H1 (cell line): Measurements from ENCODE around the gene PEX26. TPM values are rescaled to one million over a fixed set of nuclear protein-coding genes. Genes with fewer than 3 reads are reported as not detected.

Experiments used
- CTCF ChIA-PET: fragments of 300-600 bp; sonication (Branson Sonifier 250); formaldehyde crosslinking; loops from one replicate; lab custom pipeline; 2021; ENCODE audit not compliant: partially characterized antibody; lab: Charles Lee
- POLR2A ChIA-PET: fragments of 300-600 bp; sonication (Branson Sonifier 250); formaldehyde crosslinking; loops from one replicate; lab custom pipeline; 2021; ENCODE audit warnings: inconsistent platforms; ENCODE audit not compliant: partially characterized antibody; lab: Charles Lee
- DNase-seq, 2 experiments: peaks; one replicate each; pipeline versions ENCODE4 v3.0.0 to v3.0.0-alpha.2; 2010 to 2022; ENCODE audit warnings: low spot score in 2 of 2, low read depth in 1 of 2, mixed read lengths in 1 of 2
- FAIRE-seq: peaks from 2 replicates; lab custom pipeline; 2011; peaks lifted over from hg19 to GRCh38; lab: Jason Lieb, UNC
- H2AFZ ChIP-seq: 2 replicates; pipeline ENCODE4 v1.8.1; 2012; ENCODE audit warnings: low read length, inconsistent platforms
- H2AK5ac ChIP-seq: 2 replicates; pipeline ENCODE4 v1.6.1; 2013; ENCODE audit warnings: low read depth, low read length
- H2BK120ac ChIP-seq: replicated peaks from 2 replicates; pipeline ENCODE3; 2013; ENCODE audit warnings: low read depth, low read length, inconsistent platforms
- H2BK12ac ChIP-seq: 2 replicates; pipeline ENCODE4 v1.6.1; 2013; ENCODE audit warnings: low read depth, low read length
- H2BK15ac ChIP-seq: 2 replicates; pipeline ENCODE4 v1.6.1; 2013; ENCODE audit warnings: low read length
- H2BK20ac ChIP-seq: 2 replicates; pipeline ENCODE4 v1.6.1; 2013; ENCODE audit warnings: low read length
- H2BK5ac ChIP-seq: 2 replicates; pipeline ENCODE4 v1.6.1; 2013; ENCODE audit warnings: low read depth, low read length
- H3K14ac ChIP-seq: 2 replicates; pipeline ENCODE4 v1.6.1; 2013; ENCODE audit warnings: inconsistent platforms; ENCODE audit not compliant: insufficient read length
- H3K18ac ChIP-seq: 2 replicates; pipeline ENCODE4 v1.6.1; 2013; ENCODE audit warnings: low read length; ENCODE audit errors: extremely low read depth
- H3K23ac ChIP-seq: 2 replicates; pipeline ENCODE4 v1.6.1; 2013; ENCODE audit warnings: inconsistent platforms; ENCODE audit not compliant: insufficient read length
- H3K23me2 ChIP-seq: 2 replicates; pipeline ENCODE4 v1.6.1; 2013; ENCODE audit warnings: low read depth, low read length
- H3K27ac ChIP-seq: 2 replicates; pipeline ENCODE4 v1.6.1; 2011; ENCODE audit warnings: low read depth, low read length, inconsistent platforms
- H3K27me3 ChIP-seq, 4 experiments: replicated peaks in 1 of 4; 1 replicate in 1 of 4; 2 replicates in 3 of 4; pipeline versions ENCODE4 v1.6.1 to v1.8.1; 2011 to 2013; ENCODE audit warnings: low read length in 3 of 4, mild to moderate bottlenecking in 3 of 4, inconsistent platforms in 2 of 4, mixed read lengths in 2 of 4, moderate library complexity in 1 of 4; ENCODE audit not compliant: control insufficient read depth in 3 of 4, insufficient read depth in 3 of 4; ENCODE audit errors: extremely low read depth in 1 of 4
- H3K36me3 ChIP-seq, 4 experiments: 2 replicates each; pipeline versions ENCODE4 v1.6.1 to v1.8.1; 2011 to 2013; ENCODE audit warnings: mild to moderate bottlenecking in 4 of 4, low read length in 3 of 4, moderate library complexity in 2 of 4, control low read depth in 1 of 4, inconsistent platforms in 1 of 4; ENCODE audit not compliant: insufficient read depth in 4 of 4, control insufficient read depth in 2 of 4
- H3K4ac ChIP-seq: replicated peaks from 2 replicates; pipeline ENCODE3; 2013; ENCODE audit warnings: low read length, low read depth, mixed read lengths, inconsistent platforms; ENCODE audit not compliant: insufficient read length
- H3K4me1 ChIP-seq, 4 experiments: replicated peaks in 1 of 4; 1 replicate in 1 of 4; 2 replicates in 3 of 4; pipeline versions ENCODE4 v1.6.1 to v1.8.1; 2011 to 2013; ENCODE audit warnings: low read length in 3 of 4, inconsistent platforms in 2 of 4, mixed read lengths in 1 of 4; ENCODE audit not compliant: insufficient read depth in 4 of 4, control insufficient read depth in 3 of 4
- H3K4me2 ChIP-seq, 2 experiments: 2 replicates each; pipeline versions ENCODE4 v1.6.1 to v1.8.1; 2011 to 2013; ENCODE audit warnings: low read depth in 2 of 2, low read length in 2 of 2, control low read depth in 1 of 2, inconsistent platforms in 1 of 2, mild to moderate bottlenecking in 1 of 2; ENCODE audit not compliant: insufficient read depth in 1 of 2
- H3K4me3 ChIP-seq, 4 experiments: fragments of 200-600, 300-600 bp in 1 of 4; sonication (generic), shearing (Covaris generic), sonication (Bioruptor Twin) in 1 of 4; 2 replicates each; pipeline versions ENCODE4 v1.5.1 to v1.8.1; 2011 to 2016; ENCODE audit warnings: low read length in 4 of 4, low read depth in 3 of 4, control low read depth in 2 of 4, inconsistent platforms in 2 of 4, mild to moderate bottlenecking in 2 of 4, mixed read lengths in 1 of 4, moderate library complexity in 1 of 4; ENCODE audit not compliant: insufficient read depth in 2 of 4; ENCODE audit errors: extremely low read depth in 1 of 4
- H3K56ac ChIP-seq: replicated peaks from 2 replicates; pipeline ENCODE3; 2013; ENCODE audit warnings: low read depth, mild to moderate bottlenecking, mixed read lengths, low read length, inconsistent platforms; ENCODE audit not compliant: insufficient read length
- H3K79me1 ChIP-seq: 2 replicates; pipeline ENCODE4 v1.6.1; 2013; ENCODE audit warnings: low read depth, low read length, control low read depth
- H3K79me2 ChIP-seq, 2 experiments: 2 replicates each; pipeline versions ENCODE4 v1.6.1 to v1.8.1; 2012 to 2013; ENCODE audit warnings: low read length in 2 of 2, mild to moderate bottlenecking in 2 of 2, inconsistent platforms in 1 of 2; ENCODE audit not compliant: insufficient read depth in 2 of 2, control insufficient read depth in 1 of 2
- H3K9ac ChIP-seq, 4 experiments: replicated peaks in 1 of 4; 1 replicate in 1 of 4; 2 replicates in 3 of 4; pipeline versions ENCODE4 v1.6.1 to v1.8.1; 2011 to 2013; ENCODE audit warnings: low read depth in 3 of 4, low read length in 3 of 4, control low read depth in 2 of 4, mild to moderate bottlenecking in 2 of 4, moderate library complexity in 2 of 4, inconsistent platforms in 1 of 4; ENCODE audit errors: extremely low read depth in 1 of 4
- H3K9me3 ChIP-seq, 2 experiments: 2 replicates each; pipeline versions ENCODE4 v1.6.1 to v1.8.1; 2012 to 2013; ENCODE audit warnings: mild to moderate bottlenecking in 2 of 2, moderate library complexity in 2 of 2, control low read depth in 1 of 2, inconsistent platforms in 1 of 2, low read depth in 1 of 2, low read length in 1 of 2, mixed read lengths in 1 of 2; ENCODE audit not compliant: insufficient read depth in 2 of 2
- H4K20me1 ChIP-seq, 2 experiments: replicated peaks in 1 of 2; 2 replicates each; pipeline versions ENCODE3 to v1.8.1; 2011 to 2013; ENCODE audit warnings: inconsistent platforms in 2 of 2, low read length in 2 of 2, mild to moderate bottlenecking in 1 of 2; ENCODE audit not compliant: insufficient read depth in 2 of 2, control insufficient read depth in 1 of 2
- H4K5ac ChIP-seq: 2 replicates; pipeline ENCODE4 v1.6.1; 2013; ENCODE audit warnings: low read length, low read depth, mixed read lengths, inconsistent platforms; ENCODE audit not compliant: insufficient read length
- H4K8ac ChIP-seq: 2 replicates; pipeline ENCODE4 v1.8.0; 2013; ENCODE audit warnings: mild to moderate bottlenecking, moderate library complexity, low read length, inconsistent platforms; ENCODE audit not compliant: insufficient read depth; ENCODE audit errors: extremely low read depth
- H4K91ac ChIP-seq: replicated peaks from 2 replicates; pipeline ENCODE3; 2013; ENCODE audit warnings: low read length, mixed read lengths, inconsistent platforms; ENCODE audit not compliant: insufficient read length
- BACH1 ChIP-seq: IDR thresholded peaks from 2 replicates; pipeline ENCODE4 v1.6.1; 2012; ENCODE audit warnings: low read length, improper control_type of control experiment
- BCL11A ChIP-seq, 2 experiments: IDR thresholded peaks; one replicate each; pipeline ENCODE4 v1.6.1; 2011; ENCODE audit warnings: low read depth in 2 of 2, low read length in 2 of 2, mild to moderate bottlenecking in 2 of 2
- CEBPB ChIP-seq: IDR thresholded peaks from 2 replicates; pipeline ENCODE4 v1.6.1; 2012; ENCODE audit warnings: low read depth, low read length
- CHD2 ChIP-seq: IDR thresholded peaks from 2 replicates; pipeline ENCODE4 v1.6.1; 2012; ENCODE audit warnings: low read length, improper control_type of control experiment
- CTBP2 ChIP-seq: IDR thresholded peaks from 2 replicates; pipeline ENCODE4 v1.7.0; 2011; ENCODE audit warnings: borderline replicate concordance, mild to moderate bottlenecking, moderate library complexity, mixed read lengths, low read length; ENCODE audit not compliant: insufficient read depth, insufficient read length
- JUND ChIP-seq: IDR thresholded peaks from 2 replicates; pipeline ENCODE4 v1.6.1; 2011; ENCODE audit warnings: mild to moderate bottlenecking, improper control_type of control experiment, low read length
- POLR2AphosphoS5 ChIP-seq: IDR thresholded peaks from 2 replicates; pipeline ENCODE4 v1.6.1; 2011; ENCODE audit warnings: low read depth, low read length
- RNF2 ChIP-seq: fragments of 200-900, 300-1000 bp; sonication (generic); IDR thresholded peaks from 2 replicates; pipeline ENCODE4 v1.7.1; 2016; ENCODE audit warnings: borderline replicate concordance, low read depth, mild to moderate bottlenecking, antibody characterized with exemption, low read length; ENCODE audit not compliant: poor library complexity, severe bottlenecking; ENCODE audit errors: missing control alignments
- SIN3A ChIP-seq, 2 experiments: IDR thresholded peaks in 1 of 2; conservative IDR thresholded peaks in 1 of 2; 2 replicates each; pipeline ENCODE4 v1.6.1; 2011 to 2012; ENCODE audit warnings: low read length in 2 of 2, improper control_type of control experiment in 1 of 2, low read depth in 1 of 2, mild to moderate bottlenecking in 1 of 2
- SP1 ChIP-seq: IDR thresholded peaks from 2 replicates; pipeline ENCODE4 v1.6.1; 2011; ENCODE audit warnings: low read depth, low read length
- SP4 ChIP-seq: IDR thresholded peaks from 2 replicates; pipeline ENCODE4 v1.6.1; 2012; ENCODE audit warnings: low read length, inconsistent platforms
- SRF ChIP-seq: IDR thresholded peaks from 2 replicates; pipeline ENCODE4 v1.6.1; 2011; ENCODE audit warnings: mild to moderate bottlenecking, low read depth, low read length, moderate library complexity
- TAF1 ChIP-seq: IDR thresholded peaks from 2 replicates; pipeline ENCODE4 v1.6.1; 2011; ENCODE audit warnings: mild to moderate bottlenecking, low read depth, low read length
- TEAD4 ChIP-seq: IDR thresholded peaks from 2 replicates; pipeline ENCODE4 v1.6.1; 2012; ENCODE audit warnings: low read depth, low read length, inconsistent platforms, mixed read lengths
- WGBS, 2 experiments: shearing (Covaris generic) in 1 of 2; methylation state at CpG; one replicate each; pipeline versions ENCODE4 v1.1.6 to v1.1.7; 2013 to 2015; ENCODE audit warnings: low lambda C conversion rate in 2 of 2, mixed read lengths in 2 of 2, inconsistent platforms in 1 of 2, low coverage in 1 of 2, missing lambda C conversion rate in 1 of 2; ENCODE audit not compliant: insufficient replicate concordance in 2 of 2, insufficient coverage in 1 of 2, insufficient read length in 1 of 2; ENCODE audit errors: extremely low coverage in 1 of 2, missing lambda C conversion rate in 1 of 2; 5-methylcytosine and 5-hydroxymethylcytosine counted together
- polyA plus RNA-seq, 7 experiments: library from polyadenylated mRNA; depleted of rRNA in 3 of 7; stranded (reverse) in 5 of 7; unstranded in 2 of 7; fragments of >200 nt in 5 of 7; fragments of 200-250 nt in 2 of 7; gene quantifications; 1 replicate in 5 of 7; 2 replicates in 1 of 7; 4 replicates in 1 of 7; pipeline versions ENCODE4 v1.2.1 to v1.2.3, GENCODE V29; 2011 to 2013; ENCODE audit warnings: missing spikeins in 2 of 7, mixed read lengths in 2 of 7
- total RNA-seq: library from RNA; stranded (reverse); fragmentation: NEBNext Ultra II Directional; extraction: Animal tissue kit (Norgen Biotek cat#: 25700); gene quantifications from 2 replicates; pipeline ENCODE4 v1.2.1, GENCODE V29; 2021
- TF ChIP-seq, protein P1 (sequence below): IDR thresholded peaks from 2 replicates; pipeline ENCODE4 v1.6.1; 2012; ENCODE audit warnings: inconsistent platforms

The PEX26 gene
- total and polyA plus RNA-seq, 2 of the 8 experiments (the other 6 are each of a cell fraction or from before 2014, with no cell fraction given): 33.1 to 49.0 TPM

GRCh38 chr22:18126606-18127005 lies 48.8 kb downstream of the PEX26 start:
- H3K4me3 ChIP-seq: no peak overlapping the region
- no peak overlapping the region for H2BK5ac ChIP-seq
- no peak overlapping the region; a peak in 1 of 7 replicates for H3K9ac ChIP-seq
- H4K5ac ChIP-seq: no peak overlapping the region
- no peak overlapping the region for H4K8ac ChIP-seq
- no peak overlapping the region for H3K14ac ChIP-seq
- no peaks in the 10 kb centered on the region for H3K9me3 ChIP-seq
- no peak overlapping the region for H2BK15ac ChIP-seq
- CTCF ChIA-PET: interaction anchor here (0.8 to 1.3 kb wide), 4 partner anchors 15 to 33 kb away, joined by 3 to 4 read pairs (median 3); no protein-coding TSS in a partner anchor
- no peaks in the 10 kb centered on the region for H3K79me2 ChIP-seq
- no peak overlapping the region for H2BK12ac ChIP-seq
- no peak overlapping the region for H2AFZ ChIP-seq
- 95% methylated on average over 18 of the region's 18 CpGs; no CpG with 5 or more reads in 1 of the 2 experiments for WGBS, 2 experiments
- H4K20me1 ChIP-seq: peaks cover 0 to 1% of the 10 kb centered on the region in 2 experiments
- H3K4ac ChIP-seq: no peak overlapping the region
- POLR2A ChIA-PET: no interaction called here
- H3K27ac ChIP-seq: no peak overlapping the region
- FAIRE-seq: no peak
- peaks cover 0 to under 1% (median under 1%) of the 10 kb centered on the region in 4 experiments; a peak in 2 of 7 replicates for H3K4me1 ChIP-seq
- no peaks in the 10 kb centered on the region for H3K79me1 ChIP-seq
- no peak overlapping the region for H2AK5ac ChIP-seq
- no peak overlapping the region for H2BK120ac ChIP-seq
- no peaks in the 10 kb centered on the region for H3K36me3 ChIP-seq
- no peak overlapping the region for H3K56ac ChIP-seq
- H3K18ac ChIP-seq: no peak overlapping the region
- H3K23ac ChIP-seq: no peak overlapping the region
- no peaks in the 10 kb centered on the region for H3K23me2 ChIP-seq
- H3K27me3 ChIP-seq: no peaks in the 10 kb centered on the region
- DNase-seq: no peak
- no peak overlapping the region for H3K4me2 ChIP-seq
- H2BK20ac ChIP-seq: no peak overlapping the region
- no peak overlapping the region for H4K91ac ChIP-seq
- TF ChIP-seq TAF1 (no peak), BACH1 (no peak), SP4 (no peak), CEBPB (no peak), SP1 (no peak), BCL11A (IDR thresholded peaks at IDR 0.05; ENCODE audit: low read depth in 2 of 2, low read length in 2 of 2) (no peak), CHD2 (no peak), TEAD4 (no peak), JUND (no peak), SIN3A (conservative IDR thresholded peaks at IDR 0.05 in 1 of 2, IDR thresholded peaks at IDR 0.05 in 1 of 2; ENCODE audit: low read depth in 1 of 2, low read length in 2 of 2) (no peak), RNF2 (no peak), SRF (no peak), CTBP2 (no peak), POLR2AphosphoS5 (no peak)
- TF ChIP-seq, protein P1, sequence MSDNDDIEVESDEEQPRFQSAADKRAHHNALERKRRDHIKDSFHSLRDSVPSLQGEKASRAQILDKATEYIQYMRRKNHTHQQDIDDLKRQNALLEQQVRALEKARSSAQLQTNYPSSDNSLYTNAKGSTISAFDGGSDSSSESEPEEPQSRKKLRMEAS: no peak
